Neural cell (in vitro differentiated cells): ENCODE measurements around the gene LHPP. TPM values are rescaled to one million over a fixed set of nuclear protein-coding genes. Genes with fewer than 3 reads are reported as not detected.

Source experiments
- H2AFZ ChIP-seq: fragments of 200-600, 300-800 bp; sonication (generic), shearing (Covaris generic); 2 replicates; pipeline ENCODE4 v1.6.0; 2014; ENCODE audit warnings: low read depth, mild to moderate bottlenecking, antibody characterized with exemption, low read length, moderate library complexity
- H3F3A ChIP-seq: fragments of 200-600 bp; shearing (Covaris generic); 2 replicates; pipeline ENCODE4 v1.6.1; 2016; ENCODE audit warnings: mild to moderate bottlenecking, moderate library complexity, mixed read lengths, antibody characterized with exemption, low read length; ENCODE audit not compliant: insufficient read depth, poor library complexity, severe bottlenecking
- H3K27ac ChIP-seq: fragments of 200-600, 300-800 bp; sonication (generic), shearing (Covaris generic); 2 replicates; pipeline ENCODE4 v1.5.1; 2014; ENCODE audit warnings: mild to moderate bottlenecking, low read length, moderate library complexity
- H3K27me3 ChIP-seq: fragments of 300-800, 200-600 bp; sonication (generic), shearing (Covaris generic); 2 replicates; pipeline ENCODE4 v1.6.0; 2014; ENCODE audit warnings: mild to moderate bottlenecking, low read depth, low read length, moderate library complexity; ENCODE audit not compliant: insufficient read depth
- H3K36me3 ChIP-seq: fragments of 300-800, 200-600 bp; sonication (generic), shearing (Covaris generic); 2 replicates; pipeline ENCODE4 v1.5.1; 2014; ENCODE audit warnings: mild to moderate bottlenecking, antibody characterized with exemption, low read length, moderate library complexity; ENCODE audit not compliant: insufficient read depth
- H3K4me2 ChIP-seq: fragments of 300-800, 200-600 bp; sonication (generic), shearing (Covaris generic); 2 replicates; pipeline ENCODE4 v1.6.0; 2014; ENCODE audit warnings: mild to moderate bottlenecking, low read length
- H3K4me3 ChIP-seq: fragments of 300-800, 200-600 bp; sonication (generic), shearing (Covaris generic); 2 replicates; pipeline ENCODE4 v1.5.1; 2014; ENCODE audit warnings: mild to moderate bottlenecking, low read length, moderate library complexity
- H3K79me2 ChIP-seq: fragments of 200-600 bp; shearing (Covaris generic); replicated peaks from 2 replicates; pipeline ENCODE4 v1.6.0; 2014; ENCODE audit warnings: mild to moderate bottlenecking, low read length, moderate library complexity; ENCODE audit not compliant: insufficient read depth
- H3K9ac ChIP-seq: fragments of 300-800, 200-600 bp; sonication (generic), shearing (Covaris generic); 2 replicates; pipeline ENCODE4 v1.6.1; 2016; ENCODE audit warnings: mild to moderate bottlenecking, low read length, mixed read lengths
- H3K9me2 ChIP-seq: fragments of 200-600 bp; shearing (Covaris generic); 2 replicates; pipeline ENCODE4 v1.6.1; 2016; ENCODE audit warnings: mild to moderate bottlenecking, low read length, mixed read lengths; ENCODE audit not compliant: insufficient read depth
- H3K9me3 ChIP-seq: fragments of 200-600, 300-800 bp; sonication (generic), shearing (Covaris generic); 2 replicates; pipeline ENCODE4 v1.6.1; 2016; ENCODE audit warnings: mild to moderate bottlenecking, mixed run types, low read length, moderate library complexity, mixed read lengths
- H4K20me1 ChIP-seq: fragments of 200-600 bp; shearing (Covaris generic); 2 replicates; pipeline ENCODE4 v1.6.1; 2016; ENCODE audit warnings: mild to moderate bottlenecking, mixed run types; ENCODE audit not compliant: insufficient read depth
- CTCF ChIP-seq: fragments of 450-650 bp; IDR thresholded peaks from 2 replicates; pipeline ENCODE4 v1.5.1; 2014; ENCODE audit warnings: antibody characterized with exemption, mild to moderate bottlenecking, moderate library complexity; ENCODE audit not compliant: poor library complexity, severe bottlenecking
- POLR2AphosphoS5 ChIP-seq: IDR thresholded peaks from 2 replicates; pipeline ENCODE4 v1.6.1; 2012
- RAD21 ChIP-seq: fragments of 450-650 bp; conservative IDR thresholded peaks from 2 replicates; pipeline ENCODE4 v1.6.1; 2014; ENCODE audit warnings: antibody characterized with exemption, mild to moderate bottlenecking, moderate library complexity
- SMC3 ChIP-seq: fragments of 450-650 bp; conservative IDR thresholded peaks from 2 replicates; pipeline ENCODE4 v1.6.1; 2014; ENCODE audit warnings: antibody characterized with exemption, mild to moderate bottlenecking, moderate library complexity; ENCODE audit not compliant: poor library complexity
- TAF1 ChIP-seq: IDR thresholded peaks from 2 replicates; pipeline ENCODE4 v1.6.1; 2012; ENCODE audit warnings: low read depth
- polyA plus RNA-seq: library from polyadenylated mRNA; depleted of rRNA; stranded (reverse); fragments of >200 nt; gene quantifications from 2 replicates; pipeline ENCODE4 v1.2.3, GENCODE V29; 2014

Gene LHPP
- polyA plus RNA-seq, 1 donor from 2014 or later = 16.0 TPM

- no peaks in the 10 kb centered on the region for H3K27me3 ChIP-seq
- H3K36me3 ChIP-seq = no peaks in the 10 kb centered on the region
- no peak overlapping the region for H3K9ac ChIP-seq
- no peak for TF ChIP-seq TAF1
- TF ChIP-seq CTCF = no peak
- no peak for TF ChIP-seq RAD21
- TF ChIP-seq SMC3 = no peak
- H3K9me3 ChIP-seq = no peaks in the 10 kb centered on the region
- no peaks in the 10 kb centered on the region for H3F3A ChIP-seq
- H3K79me2 ChIP-seq = no peaks in the 10 kb centered on the region
- H3K27ac ChIP-seq = no peak overlapping the region
- H4K20me1 ChIP-seq = no peaks in the 10 kb centered on the region
- H2AFZ ChIP-seq = no peak overlapping the region
- H3K9me2 ChIP-seq = no peaks in the 10 kb centered on the region
- H3K4me2 ChIP-seq = no peak overlapping the region
- H3K4me3 ChIP-seq = no peak overlapping the region
These were observed 97.9 kb downstream of the LHPP start for GRCh38 chr10:124559372-124560132.

GRCh38 chr10:124560377-124561105, 98.9 kb downstream of the LHPP start:
- no peak overlapping the region for H3K27ac ChIP-seq
- H3K4me2 ChIP-seq = no peak overlapping the region

DNA sequence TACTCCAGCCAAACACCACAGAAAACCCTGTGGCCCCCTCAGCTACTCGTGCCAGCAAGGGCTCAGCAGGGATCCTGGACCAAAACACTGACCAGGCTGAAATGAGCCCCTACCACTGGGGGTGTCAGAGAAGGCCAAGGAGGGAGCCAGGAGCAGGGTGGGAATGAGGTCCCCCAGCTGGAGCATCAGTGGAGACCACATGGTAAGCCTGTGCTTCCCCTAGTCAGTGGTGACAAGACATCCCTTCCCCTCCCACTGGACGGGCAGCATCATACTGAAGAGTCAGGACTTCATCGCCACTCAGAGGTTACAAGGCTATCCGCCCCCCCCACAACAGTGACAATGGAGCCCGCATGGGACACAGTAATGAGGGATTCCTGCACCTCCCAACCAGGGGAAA, 99.6 kb downstream of the LHPP start:
- Histone ChIP-seq H2AFZ (no peak overlapping the region), H3F3A (no peaks in the 10 kb centered on the region), H3K9me3 (no peaks in the 10 kb centered on the region), H3K36me3 (no peaks in the 10 kb centered on the region), H3K4me2 (no peak overlapping the region), H3K9me2 (no peaks in the 10 kb centered on the region), H3K9ac (no peak overlapping the region), H3K27me3 (no peaks in the 10 kb centered on the region), H4K20me1 (no peaks in the 10 kb centered on the region), H3K27ac (no peak overlapping the region), H3K4me3 (no peak overlapping the region), H3K79me2 (no peaks in the 10 kb centered on the region)
- TF ChIP-seq CTCF (no peak), POLR2AphosphoS5 (no peak)

More at GRCh38 chr10:124560377-124561105, 98.9 kb downstream of the LHPP start:
- Histone ChIP-seq H3K36me3 (no peaks in the 10 kb centered on the region), H3K9ac (no peak overlapping the region), H3K9me2 (no peaks in the 10 kb centered on the region), H3F3A (no peaks in the 10 kb centered on the region), H2AFZ (no peak overlapping the region), H3K27me3 (no peaks in the 10 kb centered on the region), H3K9me3 (no peaks in the 10 kb centered on the region), H3K4me3 (no peak overlapping the region), H3K79me2 (no peaks in the 10 kb centered on the region), H4K20me1 (no peaks in the 10 kb centered on the region)
- TF ChIP-seq RAD21 (no peak), SMC3 (no peak), CTCF (no peak), TAF1 (no peak)
